ENCODE measurements around the gene IL19. TPM values are rescaled to one million over a fixed set of nuclear protein-coding genes. Genes with fewer than 3 reads are reported as not detected.

The IL19 gene
- total RNA-seq, 1 experiment from 2014 or later: not detected

DNA sequence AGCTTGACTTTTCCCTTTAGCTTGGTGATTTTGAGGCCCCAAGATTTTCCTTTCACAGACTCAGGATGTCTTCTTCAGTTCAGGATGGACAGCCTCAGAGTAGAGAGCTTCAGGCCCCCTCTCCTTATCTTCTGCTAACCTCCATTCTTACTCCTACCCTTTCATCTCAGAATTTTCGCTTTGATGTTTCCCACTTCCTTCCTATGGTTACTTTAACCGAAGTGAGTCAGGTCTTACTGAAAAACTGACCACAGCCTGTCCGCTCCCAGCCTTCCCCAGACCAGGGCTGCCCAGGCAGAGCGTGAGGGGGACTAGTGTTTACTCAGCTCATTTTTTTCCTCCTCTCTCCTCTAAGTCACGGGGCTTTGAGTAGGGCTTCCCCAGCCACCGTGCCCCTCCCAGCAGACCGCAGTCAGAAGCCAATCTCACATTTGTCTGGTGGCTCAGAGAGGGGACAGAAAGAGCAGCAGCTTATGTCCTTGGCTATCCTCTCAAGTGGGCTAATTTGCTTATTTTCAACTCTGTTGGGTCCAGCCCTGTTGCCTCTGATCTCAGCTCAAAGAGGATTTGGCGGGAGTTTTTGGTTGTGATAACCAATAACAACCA, 4.2 kb upstream of the IL19 start:
- Histone ChIP-seq H3K18ac (ENCODE audit: insufficient read length, low read depth, low read length) (no peak overlapping the region), H3T11ph (ENCODE audit: low read length) (no peak overlapping the region), H4K20me1 (ENCODE audit: control insufficient read depth, insufficient read depth, insufficient read length) (no peaks in the 10 kb centered on the region), H3K27me3 (ENCODE audit: insufficient read depth, low read length) (no peaks in the 10 kb centered on the region), H2BK5ac (ENCODE audit: insufficient read length, low read length) (no peak overlapping the region), H2BK15ac (ENCODE audit: low read depth, low read length) (no peak overlapping the region), H4K91ac (ENCODE audit: insufficient read length, low read depth, low read length) (no peak overlapping the region), H2AFZ (ENCODE audit: low read length) (no peak overlapping the region), H3K23me2 (ENCODE audit: insufficient read length, low read depth, low read length, poor library complexity, severe bottlenecking) (no peaks in the 10 kb centered on the region), H3K4me1 (ENCODE audit: insufficient read depth, low read length) (peaks cover 3% of the 10 kb centered on the region; the same call in 1 of the 2 replicates), H4K5ac (ENCODE audit: insufficient read length, low read depth, low read length) (no peak overlapping the region), H3K79me1 (ENCODE audit: insufficient read depth, low read depth, low read length, poor library complexity, severe bottlenecking) (no peaks in the 10 kb centered on the region), H2BK20ac (ENCODE audit: low read depth, low read length, poor library complexity, severe bottlenecking) (no peak overlapping the region), H2BK12ac (ENCODE audit: insufficient read length, low read depth, low read length) (no peak overlapping the region), H3K27ac (ENCODE audit: insufficient read length, low read depth, low read length) (no peak overlapping the region), H3K14ac (ENCODE audit: insufficient read depth, low read length) (no peak overlapping the region), H3K9me3 (ENCODE audit: control insufficient read depth, low read depth, low read length) (no peaks in the 10 kb centered on the region), H3K56ac (ENCODE audit: insufficient read length, low read depth, low read length) (no peak overlapping the region), H3K79me2 (ENCODE audit: insufficient read depth, low read length) (no peaks in the 10 kb centered on the region), H3K4me2 (ENCODE audit: insufficient read depth, insufficient read length, low read length) (no peak overlapping the region), H3K23ac (ENCODE audit: insufficient read length, low read depth, low read length) (no peak overlapping the region), H3K9ac (ENCODE audit: extremely low read depth, insufficient read length, low read length) (no peak overlapping the region), H2BK120ac (ENCODE audit: low read depth, low read length, poor library complexity, severe bottlenecking) (no peak overlapping the region), H4K8ac (replicated peaks; ENCODE audit: insufficient read length, low read depth, low read length) (no peak overlapping the region), H2AK5ac (ENCODE audit: insufficient read length, low read length) (no peak overlapping the region), H3K4ac (ENCODE audit: low read depth, low read length) (no peak overlapping the region)
- no peaks in the 10 kb centered on the region for H3K36me3 Mint-ChIP-seq (ENCODE audit: insufficient read depth in 1 of 3, low read depth in 3 of 3)
- WGBS (ENCODE audit: extremely low coverage, insufficient read length, low lambda C conversion rate): no CpG with 5 or more reads among the region's 8 CpGs
- DNase-seq: no peak
- TF ChIP-seq, protein P1, sequence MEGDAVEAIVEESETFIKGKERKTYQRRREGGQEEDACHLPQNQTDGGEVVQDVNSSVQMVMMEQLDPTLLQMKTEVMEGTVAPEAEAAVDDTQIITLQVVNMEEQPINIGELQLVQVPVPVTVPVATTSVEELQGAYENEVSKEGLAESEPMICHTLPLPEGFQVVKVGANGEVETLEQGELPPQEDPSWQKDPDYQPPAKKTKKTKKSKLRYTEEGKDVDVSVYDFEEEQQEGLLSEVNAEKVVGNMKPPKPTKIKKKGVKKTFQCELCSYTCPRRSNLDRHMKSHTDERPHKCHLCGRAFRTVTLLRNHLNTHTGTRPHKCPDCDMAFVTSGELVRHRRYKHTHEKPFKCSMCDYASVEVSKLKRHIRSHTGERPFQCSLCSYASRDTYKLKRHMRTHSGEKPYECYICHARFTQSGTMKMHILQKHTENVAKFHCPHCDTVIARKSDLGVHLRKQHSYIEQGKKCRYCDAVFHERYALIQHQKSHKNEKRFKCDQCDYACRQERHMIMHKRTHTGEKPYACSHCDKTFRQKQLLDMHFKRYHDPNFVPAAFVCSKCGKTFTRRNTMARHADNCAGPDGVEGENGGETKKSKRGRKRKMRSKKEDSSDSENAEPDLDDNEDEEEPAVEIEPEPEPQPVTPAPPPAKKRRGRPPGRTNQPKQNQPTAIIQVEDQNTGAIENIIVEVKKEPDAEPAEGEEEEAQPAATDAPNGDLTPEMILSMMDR (conservative IDR thresholded peaks at IDR 0.05): no peak
- H3K4me1 Mint-ChIP-seq: peaks cover 30 to 35% of the 10 kb centered on the region in 2 experiments
- H3K27me3 Mint-ChIP-seq (ENCODE audit: low read depth): peaks cover 11% of the 10 kb centered on the region
- no peak overlapping the region for H3K4me3 Mint-ChIP-seq
- no peaks in the 10 kb centered on the region for H3K9me3 Mint-ChIP-seq
- H3K27ac Mint-ChIP-seq: no peak overlapping the region; a peak in 1 of 7 replicates

Data from H9 (cell line).